ENCODE data around the gene ROBO2. TPM values are rescaled to one million over a fixed set of nuclear protein-coding genes. Genes with fewer than 3 reads are reported as not detected.

Gene ROBO2
- total RNA-seq, 1 donor from 2014 or later: 11.0 TPM

GRCh38 chr3:77189684-77190083 is 149.8 kb downstream of the ROBO2 start:
- no peaks in the 10 kb centered on the region for H3K36me3 ChIP-seq
- H3K27ac ChIP-seq: no peak overlapping the region
- no peak overlapping the region for H3K4me3 ChIP-seq
- DNase-seq (ENCODE audit: extremely low spot score in 2 of 2): no peak
- no peaks in the 10 kb centered on the region for H3K27me3 ChIP-seq
- no peaks in the 10 kb centered on the region for H3K9me3 ChIP-seq
- no peak for TF ChIP-seq POLR2A (IDR thresholded peaks at IDR 0.05)
- no peak for TF ChIP-seq POLR2AphosphoS5 (IDR thresholded peaks at IDR 0.05; ENCODE audit: insufficient read depth in 1 of 2, low read depth in 1 of 2)
- TF ChIP-seq CTCF (IDR thresholded peaks at IDR 0.05): no peak
- intact Hi-C loops (cut with DNase I): no loop called here
- H3K4me1 ChIP-seq: peaks cover 18% of the 10 kb centered on the region

- intact Hi-C loops (cut with DNase I): no loop called here
- Histone ChIP-seq H3K9me3 (no peaks in the 10 kb centered on the region), H3K4me1 (peaks cover 18% of the 10 kb centered on the region), H3K4me3 (no peak overlapping the region), H3K27ac (peak overlapping the region; percentile 14), H3K36me3 (no peaks in the 10 kb centered on the region), H3K27me3 (no peaks in the 10 kb centered on the region)
- no peak for DNase-seq (ENCODE audit: extremely low spot score in 2 of 2)
- TF ChIP-seq POLR2A (IDR thresholded peaks at IDR 0.05) (no peak), POLR2AphosphoS5 (IDR thresholded peaks at IDR 0.05; ENCODE audit: insufficient read depth in 1 of 2, low read depth in 1 of 2) (no peak), CTCF (IDR thresholded peaks at IDR 0.05) (no peak)
Observed at GRCh38 chr3:77190374-77190773, 150.5 kb downstream of the ROBO2 start.

- Histone ChIP-seq H3K4me1 (peaks cover 18% of the 10 kb centered on the region), H3K27me3 (no peaks in the 10 kb centered on the region), H3K36me3 (no peaks in the 10 kb centered on the region), H3K4me3 (no peak overlapping the region), H3K9me3 (no peaks in the 10 kb centered on the region), H3K27ac (peak overlapping the region; percentile 14)
- intact Hi-C loops (cut with DNase I): no loop called here
- DNase-seq (ENCODE audit: extremely low spot score in 2 of 2): no peak
- no peak for TF ChIP-seq CTCF (IDR thresholded peaks at IDR 0.05)
- TF ChIP-seq POLR2AphosphoS5 (IDR thresholded peaks at IDR 0.05; ENCODE audit: insufficient read depth in 1 of 2, low read depth in 1 of 2): no peak
- TF ChIP-seq POLR2A (IDR thresholded peaks at IDR 0.05): no peak
Observed at GRCh38 chr3:77191014-77191413, 151.1 kb downstream of the ROBO2 start.

- TF ChIP-seq POLR2A (IDR thresholded peaks at IDR 0.05) (no peak), CTCF (IDR thresholded peaks at IDR 0.05) (no peak), POLR2AphosphoS5 (IDR thresholded peaks at IDR 0.05; ENCODE audit: insufficient read depth in 1 of 2, low read depth in 1 of 2) (no peak)
- intact Hi-C loops (cut with DNase I): no loop called here
- H3K4me3 ChIP-seq: no peak overlapping the region
- H3K27me3 ChIP-seq: no peaks in the 10 kb centered on the region
- no peaks in the 10 kb centered on the region for H3K36me3 ChIP-seq
- no peak for DNase-seq (ENCODE audit: extremely low spot score in 2 of 2)
- H3K27ac ChIP-seq: no peak overlapping the region
- H3K9me3 ChIP-seq: no peaks in the 10 kb centered on the region
- H3K4me1 ChIP-seq: peaks cover 18% of the 10 kb centered on the region
Observed at GRCh38 chr3:77191640-77192039, 151.7 kb downstream of the ROBO2 start.

GRCh38 chr3:77195766-77196545 is 156.1 kb downstream of the ROBO2 start:
- Histone ChIP-seq H3K27me3 (no peaks in the 10 kb centered on the region), H3K36me3 (no peaks in the 10 kb centered on the region), H3K4me1 (peaks cover 7% of the 10 kb centered on the region), H3K4me3 (no peak overlapping the region), H3K9me3 (no peaks in the 10 kb centered on the region), H3K27ac (no peak overlapping the region)
- TF ChIP-seq CTCF (IDR thresholded peaks at IDR 0.05) (no peak), POLR2A (IDR thresholded peaks at IDR 0.05) (no peak), POLR2AphosphoS5 (IDR thresholded peaks at IDR 0.05; ENCODE audit: insufficient read depth in 1 of 2, low read depth in 1 of 2) (no peak)
- DNase-seq (ENCODE audit: extremely low spot score in 2 of 2): no peak
- intact Hi-C loops (cut with DNase I): no loop called here

All from vagina (tissue), 2 donors.